ENCODE results near the gene PAXX.

GRCh38 chr9:137008312-137008711 is 16.1 kb downstream of the PAXX start:
- no peak for TF ChIP-seq LEF1 (IDR thresholded peaks at IDR 0.05; ENCODE audit: borderline replicate concordance)
- TF ChIP-seq PKNOX1 (IDR thresholded peaks at IDR 0.05), result no peak
- no peak for TF ChIP-seq SUZ12 (IDR thresholded peaks at IDR 0.05)
- no peak for TF ChIP-seq FOXM1 (IDR thresholded peaks at IDR 0.05; ENCODE audit: borderline replicate concordance)
- no peak for TF ChIP-seq ELF4 (IDR thresholded peaks at IDR 0.05)
- TF ChIP-seq FOXK2 (IDR thresholded peaks at IDR 0.05), result no peak
- TF ChIP-seq BHLHE40 (IDR thresholded peaks at IDR 0.05; ENCODE audit: borderline replicate concordance), result no peak
